Gastroesophageal sphincter (tissue), 3 donors: ENCODE measurements around the gene TRIM29.

ENCODE experiments used
- EP300 ChIP-seq: sonication (generic); formaldehyde crosslinking; IDR thresholded peaks from one replicate; pipeline ENCODE4 v1.6.1; 2017; ENCODE audit warnings: antibody characterized with exemption, mild to moderate bottlenecking
- POLR2A ChIP-seq, 2 donors: fragments of 450-650 bp; IDR thresholded peaks; one replicate each; pipeline ENCODE4 v1.6.1; 2017; ENCODE audit warnings: antibody characterized with exemption in 2 of 2, mild to moderate bottlenecking in 2 of 2, moderate library complexity in 1 of 2
- POLR2AphosphoS5 ChIP-seq: sonication (generic); formaldehyde crosslinking; IDR thresholded peaks from one replicate; pipeline ENCODE4 v1.6.1; 2017; ENCODE audit warnings: antibody characterized with exemption
- TF ChIP-seq, protein P1 (sequence below), 4 experiments: fragments of 200-600 bp in 2 of 4; fragments of 450-650 bp in 2 of 4; sonication (generic) in 1 of 4; IDR thresholded peaks; one replicate each; pipeline ENCODE4 v1.5.1; 2017 to 2019; ENCODE audit warnings: antibody characterized with exemption in 4 of 4, mild to moderate bottlenecking in 2 of 4, moderate library complexity in 2 of 4

DNA sequence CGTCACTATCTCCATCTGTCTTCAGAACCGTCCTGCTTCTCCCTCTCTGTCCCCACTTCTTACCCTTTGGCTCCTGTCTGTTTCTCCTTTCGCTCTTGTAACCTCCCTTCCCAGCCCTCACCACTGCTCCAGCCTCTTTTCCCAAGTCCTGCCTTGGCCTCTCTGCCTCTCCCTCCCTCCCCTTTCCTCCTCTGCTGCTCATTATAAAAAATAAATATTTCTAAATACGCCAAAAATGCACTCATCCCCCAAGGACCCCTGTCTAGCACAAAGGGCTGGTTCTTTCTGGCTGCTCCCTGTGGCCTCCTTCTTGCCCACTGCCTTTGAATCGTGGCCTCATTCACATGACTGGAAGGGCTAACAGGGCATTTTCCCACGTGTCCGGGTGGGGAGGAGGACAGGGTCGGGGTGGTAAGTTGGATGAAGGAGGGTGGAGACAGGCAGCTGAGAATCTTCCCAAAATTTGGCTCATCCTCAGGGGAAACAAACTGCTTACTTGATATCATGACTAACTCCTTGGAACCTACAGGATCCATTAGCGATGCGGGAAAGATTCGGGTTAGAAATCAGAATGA is 46.5 kb upstream of the TRIM29 start:
- TF ChIP-seq, protein P1, sequence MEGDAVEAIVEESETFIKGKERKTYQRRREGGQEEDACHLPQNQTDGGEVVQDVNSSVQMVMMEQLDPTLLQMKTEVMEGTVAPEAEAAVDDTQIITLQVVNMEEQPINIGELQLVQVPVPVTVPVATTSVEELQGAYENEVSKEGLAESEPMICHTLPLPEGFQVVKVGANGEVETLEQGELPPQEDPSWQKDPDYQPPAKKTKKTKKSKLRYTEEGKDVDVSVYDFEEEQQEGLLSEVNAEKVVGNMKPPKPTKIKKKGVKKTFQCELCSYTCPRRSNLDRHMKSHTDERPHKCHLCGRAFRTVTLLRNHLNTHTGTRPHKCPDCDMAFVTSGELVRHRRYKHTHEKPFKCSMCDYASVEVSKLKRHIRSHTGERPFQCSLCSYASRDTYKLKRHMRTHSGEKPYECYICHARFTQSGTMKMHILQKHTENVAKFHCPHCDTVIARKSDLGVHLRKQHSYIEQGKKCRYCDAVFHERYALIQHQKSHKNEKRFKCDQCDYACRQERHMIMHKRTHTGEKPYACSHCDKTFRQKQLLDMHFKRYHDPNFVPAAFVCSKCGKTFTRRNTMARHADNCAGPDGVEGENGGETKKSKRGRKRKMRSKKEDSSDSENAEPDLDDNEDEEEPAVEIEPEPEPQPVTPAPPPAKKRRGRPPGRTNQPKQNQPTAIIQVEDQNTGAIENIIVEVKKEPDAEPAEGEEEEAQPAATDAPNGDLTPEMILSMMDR (IDR thresholded peaks at IDR 0.05), result no peak
- no peak for TF ChIP-seq POLR2A (IDR thresholded peaks at IDR 0.05)
- no peak for TF ChIP-seq EP300
- peak; percentile 11 for TF ChIP-seq POLR2AphosphoS5
